ENCODE data around the gene TUBA1C. TPM values are rescaled to one million over a fixed set of nuclear protein-coding genes. Genes with fewer than 3 reads are reported as not detected.

Gene TUBA1C
- total and polyA plus RNA-seq, 10 of the 15 experiments (the other 5 are each of a cell fraction or from before 2014, with no cell fraction given): 285 to 1,003 (median 441) TPM

DNA sequence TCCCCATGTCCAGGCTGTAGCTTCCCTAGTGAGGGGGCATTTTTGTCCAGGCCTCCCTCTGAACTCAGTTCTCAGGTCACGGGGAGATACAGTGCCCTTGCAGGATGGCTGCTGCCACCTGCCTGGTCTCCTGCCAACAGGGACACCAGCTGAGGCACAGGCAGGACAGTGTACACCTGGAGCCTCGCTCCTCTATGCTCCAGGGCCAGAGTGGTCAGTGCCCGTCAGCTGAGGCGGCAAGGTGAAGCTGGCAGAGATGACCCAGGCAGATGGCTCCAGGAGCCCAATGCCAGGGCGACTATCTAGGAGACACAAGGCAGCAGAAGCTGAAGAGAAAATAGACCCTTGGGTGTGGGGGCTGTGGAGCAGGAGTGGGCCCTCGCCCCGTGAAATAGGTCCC, 12.6 kb downstream of the TUBA1C start:
- Histone ChIP-seq H3K9ac (ENCODE audit: control insufficient read depth, insufficient read depth, low read length) (no peak overlapping the region), H3K4me3 (no peak overlapping the region), H3K4me2 (ENCODE audit: control insufficient read depth, insufficient read depth) (no peak overlapping the region), H4K20me1 (ENCODE audit: control insufficient read depth, insufficient read depth) (no peaks in the 10 kb centered on the region), H3K27ac (ENCODE audit: control insufficient read depth, insufficient read depth) (no peak overlapping the region), H2AFZ (ENCODE audit: control insufficient read depth, low read depth, low read length) (no peak overlapping the region), H3K4me1 (ENCODE audit: control insufficient read depth, insufficient read depth, low read length) (no peaks in the 10 kb centered on the region), H3K79me2 (ENCODE audit: control insufficient read depth, insufficient read depth, low read length) (no peaks in the 10 kb centered on the region), H3K9me3 (replicated peaks; ENCODE audit: control insufficient read depth, insufficient read depth, low read length) (no peaks in the 10 kb centered on the region), H3K36me3 (ENCODE audit: control insufficient read depth in 2 of 2, insufficient read depth in 2 of 2, low read length in 1 of 2) (peaks cover 2 to 8% of the 10 kb centered on the region in 2 experiments; a peak in 3 of 4 replicates), H3K27me3 (replicated peaks in 1 of 2; ENCODE audit: control insufficient read depth in 2 of 2, insufficient read depth in 2 of 2, low read length in 1 of 2) (no peaks in the 10 kb centered on the region; a peak in 1 of 4 replicates)
- in situ Hi-C loops (cut with MboI): no loop called here
- TF ChIP-seq FOXK2 (IDR thresholded peaks at IDR 0.05) (no peak), CEBPZ (IDR thresholded peaks at IDR 0.05; ENCODE audit: low read depth, low read length) (no peak), EZH2 (IDR thresholded peaks at IDR 0.05; ENCODE audit: borderline replicate concordance, control insufficient read depth, low read depth, low read length) (no peak), CREB1 (IDR thresholded peaks at IDR 0.05; ENCODE audit: low read depth) (no peak), MYC (IDR thresholded peaks at IDR 0.05; ENCODE audit: insufficient read depth, insufficient read length, insufficient replicate concordance, low read length, severe bottlenecking) (no peak)
- DNase-seq (ENCODE audit: low read depth, low spot score): no peak
- ChIA-PET RAD21 (ENCODE audit: unreplicated experiment) (no interaction called here), POLR2A (interaction anchor here (0.5 to 0.6 kb wide), 2 partner anchors 56 to 206 kb away, joined by 3 to 6 read pairs; no protein-coding TSS in a partner anchor), CTCF (interaction anchor here (0.5 to 2.2 kb wide), 4 partner anchors 12 to 227 kb away, joined by 3 to 8 read pairs (median 3); no protein-coding TSS in a partner anchor), SMC1A (ENCODE audit: uncharacterized antibody, unreplicated experiment) (no interaction called here)
- no TSS peak for BruUV-seq (replicated peaks)
- WGBS (ENCODE audit: insufficient coverage, insufficient replicate concordance, low lambda C conversion rate, missing lambda C conversion rate): 52% methylated on average over 7 of the region's 7 CpGs
- intact Hi-C loops (cut with micrococcal nuclease; ENCODE audit: unreplicated experiment): no loop called here
- no peak for ATAC-seq
- no peak for FAIRE-seq

Data from GM12878 (cell line).